OCI-LY1 (cell line): ENCODE results near the gene LONP1.
"Not testable (repeated sequence)": the region's sequence is repeated elsewhere in the genome, so short reads cannot be mapped to it uniquely, and the experiment has no call there.

ENCODE experiments used
- H2AFZ ChIP-seq: fragments of 200-600 bp; sonication (generic), shearing (Covaris generic); 2 replicates; pipeline ENCODE4 v1.6.0; 2014; ENCODE audit warnings: antibody characterized with exemption, mild to moderate bottlenecking, low read length
- H3F3A ChIP-seq: fragments of 200-600 bp; sonication (generic), shearing (Covaris generic); 2 replicates; pipeline ENCODE4 v1.6.0; 2014; ENCODE audit warnings: mild to moderate bottlenecking, antibody characterized with exemption, low read length, moderate library complexity; ENCODE audit not compliant: insufficient read depth
- H3K27ac ChIP-seq: fragments of 200-600 bp; sonication (generic); 2 replicates; pipeline ENCODE4 v1.5.1; 2014; ENCODE audit warnings: low read length, mixed run types, mild to moderate bottlenecking, low read depth; ENCODE audit not compliant: poor library complexity, severe bottlenecking
- H3K27me3 ChIP-seq: fragments of 200-600 bp; sonication (generic); 2 replicates; pipeline ENCODE4 v1.6.0; 2014; ENCODE audit warnings: antibody characterized with exemption, mild to moderate bottlenecking, low read length, moderate library complexity; ENCODE audit not compliant: insufficient read depth
- H3K36me3 ChIP-seq: fragments of 200-600 bp; sonication (generic); 2 replicates; pipeline ENCODE4 v1.6.1; 2014; ENCODE audit warnings: mild to moderate bottlenecking, antibody characterized with exemption, low read length, moderate library complexity, mixed read lengths; ENCODE audit not compliant: insufficient read depth
- H3K4me1 ChIP-seq: fragments of 200-600 bp; sonication (generic); 2 replicates; pipeline ENCODE4 v1.5.1; 2014; ENCODE audit warnings: mild to moderate bottlenecking, low read length, moderate library complexity; ENCODE audit not compliant: insufficient read depth, severe bottlenecking
- H3K4me2 ChIP-seq: fragments of 200-600 bp; sonication (generic), shearing (Covaris generic); 2 replicates; pipeline ENCODE4 v1.6.1; 2014; ENCODE audit warnings: low read length
- H3K4me3 ChIP-seq: fragments of 200-600 bp; sonication (generic); 2 replicates; pipeline ENCODE4 v1.5.1; 2014; ENCODE audit warnings: low read length, low read depth, mild to moderate bottlenecking, mixed read lengths; ENCODE audit not compliant: poor library complexity, severe bottlenecking
- H3K79me2 ChIP-seq: fragments of 200-600 bp; shearing (Covaris generic); 2 replicates; pipeline ENCODE4 v1.6.1; 2016; ENCODE audit warnings: mixed run types, low read length, mixed read lengths; ENCODE audit not compliant: insufficient read depth
- H3K9ac ChIP-seq: fragments of 200-600 bp; sonication (generic), shearing (Covaris generic); 2 replicates; pipeline ENCODE4 v1.6.1; 2014; ENCODE audit warnings: mild to moderate bottlenecking, low read length, mixed read lengths
- H3K9me2 ChIP-seq: fragments of 200-600 bp; sonication (generic), shearing (Covaris generic); 2 replicates; pipeline ENCODE4 v1.6.1; 2014; ENCODE audit warnings: low read depth, mild to moderate bottlenecking, low read length, mixed read lengths
- H3K9me3 ChIP-seq: fragments of 200-600 bp; shearing (Covaris generic); 2 replicates; pipeline ENCODE4 v1.6.1; 2014; ENCODE audit warnings: low read length, mixed read lengths
- H4K20me1 ChIP-seq: fragments of 200-600 bp; sonication (generic), shearing (Covaris generic); 2 replicates; pipeline ENCODE4 v1.6.0; 2016; ENCODE audit warnings: mild to moderate bottlenecking, low read length; ENCODE audit not compliant: insufficient read depth
- CTCF ChIP-seq: fragments of 200-600 bp; sonication (generic), shearing (Covaris generic); IDR thresholded peaks from 2 replicates; pipeline ENCODE4 v1.5.1; 2017; ENCODE audit warnings: mild to moderate bottlenecking, antibody characterized with exemption, low read length, moderate library complexity, mixed read lengths
- EZH2 ChIP-seq: fragments of 200-600 bp; sonication (generic), shearing (Covaris generic); IDR thresholded peaks from 2 replicates; pipeline ENCODE4 v1.8.0; 2017; ENCODE audit warnings: borderline replicate concordance, mixed run types, mild to moderate bottlenecking, antibody characterized with exemption, low read length, moderate library complexity, mixed read lengths

Gene LONP1

DNA sequence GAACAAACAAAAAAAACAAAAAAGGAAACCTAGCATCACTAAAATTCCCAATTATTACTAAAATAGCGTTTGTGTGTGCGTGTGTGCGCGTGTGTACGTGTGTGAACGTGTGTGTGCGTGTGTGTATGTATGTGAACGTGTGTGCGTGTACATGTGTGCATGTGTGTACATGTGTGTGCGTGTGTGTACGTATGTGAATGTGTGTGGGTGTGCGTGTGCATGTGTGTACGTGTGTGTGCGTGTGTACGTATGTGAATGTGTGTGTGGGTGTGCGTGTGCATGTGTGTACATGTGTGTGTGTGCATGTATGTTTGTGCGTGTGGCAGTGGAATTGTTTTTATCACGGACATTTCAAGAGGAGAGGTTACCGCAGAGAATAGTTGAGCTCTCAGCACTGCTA is 22.1 kb upstream of the LONP1 start:
- Histone ChIP-seq H3K9me2 (no peaks in the 10 kb centered on the region), H3K79me2 (no peaks in the 10 kb centered on the region), H3K4me1 (no peaks in the 10 kb centered on the region), H3K36me3 (no peaks in the 10 kb centered on the region), H2AFZ (no peak overlapping the region), H4K20me1 (no peaks in the 10 kb centered on the region), H3K9me3 (no peaks in the 10 kb centered on the region), H3K27me3 (no peaks in the 10 kb centered on the region; the same call in 1 of the 2 replicates), H3K9ac (no peak overlapping the region), H3F3A (no peaks in the 10 kb centered on the region), H3K27ac (no peak overlapping the region), H3K4me2 (no peak overlapping the region), H3K4me3 (no peak overlapping the region)
- TF ChIP-seq EZH2 (no peak), CTCF (no peak)

DNA sequence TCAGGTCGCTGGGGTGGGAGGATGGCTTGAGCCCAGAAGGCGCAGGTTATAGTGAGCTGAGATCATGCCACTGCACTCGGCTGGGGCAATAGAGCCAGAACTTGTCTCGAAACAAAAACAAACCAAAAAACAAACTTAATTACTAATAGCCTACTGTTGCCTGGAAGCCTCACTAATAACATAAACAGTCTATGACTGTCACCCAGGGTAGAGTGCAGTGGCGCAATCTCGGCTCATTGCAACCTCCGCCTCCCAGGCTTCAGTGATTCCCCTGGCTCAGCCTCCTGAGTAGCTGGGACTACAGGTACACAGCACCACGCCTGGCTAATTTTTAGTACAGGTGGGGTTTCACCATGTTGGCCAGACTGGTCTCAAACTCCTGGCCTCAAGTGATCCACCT is 18.5 kb upstream of the LONP1 start:
- Histone ChIP-seq H3K4me1 (no peaks in the 10 kb centered on the region), H3K27me3 (peaks cover 4% of the 10 kb centered on the region; the same call in 1 of the 2 replicates), H3K4me3 (no peak overlapping the region), H4K20me1 (no peaks in the 10 kb centered on the region), H3K9ac (no peak overlapping the region), H3K36me3 (no peaks in the 10 kb centered on the region), H3K27ac (no peak overlapping the region), H3F3A (no peaks in the 10 kb centered on the region), H3K9me3 (no peaks in the 10 kb centered on the region), H3K4me2 (no peak overlapping the region), H3K9me2 (no peaks in the 10 kb centered on the region), H2AFZ (no peak overlapping the region), H3K79me2 (no peaks in the 10 kb centered on the region)
- TF ChIP-seq EZH2 (no peak), CTCF (no peak)

DNA sequence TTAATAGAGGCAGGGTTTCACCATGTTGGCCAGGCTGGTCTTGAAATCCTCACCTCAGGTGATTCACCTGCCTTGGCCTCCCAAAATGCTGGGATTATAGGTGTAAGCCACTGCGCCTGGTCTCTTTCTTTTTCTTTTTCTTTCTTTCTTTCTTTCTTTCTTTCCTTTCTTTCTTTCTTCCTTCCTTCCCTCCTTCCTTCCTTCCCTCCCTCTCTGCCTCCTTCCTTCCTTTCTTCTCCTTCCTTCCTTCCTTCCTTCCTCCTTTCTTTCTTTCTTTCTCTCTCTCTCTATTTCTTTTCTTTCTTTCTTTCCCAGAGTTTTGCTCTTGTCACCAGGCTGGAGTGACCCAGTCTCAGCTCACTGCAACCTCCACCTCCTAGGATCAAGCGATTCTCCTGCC is 13.2 kb upstream of the LONP1 start:
- not testable (repeated sequence) for H3K27ac ChIP-seq, H3K4me1 ChIP-seq, H3K36me3 ChIP-seq, H3K9me2 ChIP-seq, H3K79me2 ChIP-seq, H3F3A ChIP-seq, H4K20me1 ChIP-seq, H2AFZ ChIP-seq, H3K27me3 ChIP-seq, H3K9ac ChIP-seq, H3K4me2 ChIP-seq, H3K9me3 ChIP-seq, H3K4me3 ChIP-seq

DNA sequence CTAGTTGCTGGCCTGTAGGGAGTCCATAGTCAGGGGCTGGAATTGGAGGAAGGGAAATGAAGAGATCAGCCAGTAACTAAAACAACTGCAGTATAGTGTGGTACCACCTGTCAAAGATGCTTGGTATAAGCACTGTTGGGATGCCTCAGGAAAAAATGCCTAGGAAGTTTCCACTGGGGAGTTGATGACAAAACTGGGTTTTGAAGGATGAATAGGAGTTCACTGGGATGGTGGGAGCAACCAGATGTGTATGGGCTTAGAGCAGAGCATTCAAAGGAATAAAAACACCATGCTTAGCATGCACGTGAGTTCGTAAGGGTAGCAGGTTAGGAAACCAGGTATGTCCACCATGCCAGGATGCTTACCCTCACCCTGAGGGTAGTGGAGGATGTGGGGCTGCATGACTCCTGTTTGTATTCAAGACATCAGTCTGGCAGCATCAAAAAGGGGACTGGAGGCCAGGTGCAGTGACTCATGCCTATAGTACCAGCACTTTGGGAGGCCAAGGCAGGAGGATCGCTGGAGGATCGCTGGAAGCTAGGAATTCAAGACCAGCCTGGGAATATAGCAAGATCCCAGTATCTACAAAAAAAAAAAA is 7.6 kb upstream of the LONP1 start:
- Histone ChIP-seq H3K9me2 (no peaks in the 10 kb centered on the region), H2AFZ (no peak overlapping the region), H3K4me3 (no peak overlapping the region), H3K4me2 (no peak overlapping the region), H3F3A (no peaks in the 10 kb centered on the region), H3K79me2 (no peaks in the 10 kb centered on the region), H3K9ac (no peak overlapping the region), H3K27ac (no peak overlapping the region), H4K20me1 (no peaks in the 10 kb centered on the region), H3K4me1 (no peaks in the 10 kb centered on the region), H3K27me3 (peaks cover 3% of the 10 kb centered on the region; the same call in 1 of the 2 replicates), H3K36me3 (no peaks in the 10 kb centered on the region), H3K9me3 (no peaks in the 10 kb centered on the region)
- no peak for TF ChIP-seq CTCF
- no peak for TF ChIP-seq EZH2
